H1 (cell line): Measurements from ENCODE around the gene MYO7B. TPM values are rescaled to one million over a fixed set of nuclear protein-coding genes. Genes with fewer than 3 reads are reported as not detected.

Experiments
- CTCF ChIA-PET: fragments of 300-600 bp; sonication (Branson Sonifier 250); formaldehyde crosslinking; loops from one replicate; lab custom pipeline; 2021; ENCODE audit not compliant: partially characterized antibody; lab: Charles Lee
- POLR2A ChIA-PET: fragments of 300-600 bp; sonication (Branson Sonifier 250); formaldehyde crosslinking; loops from one replicate; lab custom pipeline; 2021; ENCODE audit warnings: inconsistent platforms; ENCODE audit not compliant: partially characterized antibody; lab: Charles Lee
- DNase-seq, 2 experiments: peaks; one replicate each; pipeline versions ENCODE4 v3.0.0 to v3.0.0-alpha.2; 2010 to 2022; ENCODE audit warnings: low spot score in 2 of 2, low read depth in 1 of 2, mixed read lengths in 1 of 2
- FAIRE-seq: peaks from 2 replicates; lab custom pipeline; 2011; peaks lifted over from hg19 to GRCh38; lab: Jason Lieb, UNC
- H2AFZ ChIP-seq: 2 replicates; pipeline ENCODE4 v1.8.1; 2012; ENCODE audit warnings: low read length, inconsistent platforms
- H2AK5ac ChIP-seq: 2 replicates; pipeline ENCODE4 v1.6.1; 2013; ENCODE audit warnings: low read depth, low read length
- H2BK120ac ChIP-seq: replicated peaks from 2 replicates; pipeline ENCODE3; 2013; ENCODE audit warnings: low read depth, low read length, inconsistent platforms
- H2BK12ac ChIP-seq: 2 replicates; pipeline ENCODE4 v1.6.1; 2013; ENCODE audit warnings: low read depth, low read length
- H2BK15ac ChIP-seq: 2 replicates; pipeline ENCODE4 v1.6.1; 2013; ENCODE audit warnings: low read length
- H2BK20ac ChIP-seq: 2 replicates; pipeline ENCODE4 v1.6.1; 2013; ENCODE audit warnings: low read length
- H2BK5ac ChIP-seq: 2 replicates; pipeline ENCODE4 v1.6.1; 2013; ENCODE audit warnings: low read depth, low read length
- H3K14ac ChIP-seq: 2 replicates; pipeline ENCODE4 v1.6.1; 2013; ENCODE audit warnings: inconsistent platforms; ENCODE audit not compliant: insufficient read length
- H3K18ac ChIP-seq: 2 replicates; pipeline ENCODE4 v1.6.1; 2013; ENCODE audit warnings: low read length; ENCODE audit errors: extremely low read depth
- H3K23ac ChIP-seq: 2 replicates; pipeline ENCODE4 v1.6.1; 2013; ENCODE audit warnings: inconsistent platforms; ENCODE audit not compliant: insufficient read length
- H3K23me2 ChIP-seq: 2 replicates; pipeline ENCODE4 v1.6.1; 2013; ENCODE audit warnings: low read depth, low read length
- H3K27ac ChIP-seq: 2 replicates; pipeline ENCODE4 v1.6.1; 2011; ENCODE audit warnings: low read depth, low read length, inconsistent platforms
- H3K27me3 ChIP-seq, 4 experiments: replicated peaks in 1 of 4; 1 replicate in 1 of 4; 2 replicates in 3 of 4; pipeline versions ENCODE4 v1.6.1 to v1.8.1; 2011 to 2013; ENCODE audit warnings: low read length in 3 of 4, mild to moderate bottlenecking in 3 of 4, inconsistent platforms in 2 of 4, mixed read lengths in 2 of 4, moderate library complexity in 1 of 4; ENCODE audit not compliant: control insufficient read depth in 3 of 4, insufficient read depth in 3 of 4; ENCODE audit errors: extremely low read depth in 1 of 4
- H3K36me3 ChIP-seq, 4 experiments: 2 replicates each; pipeline versions ENCODE4 v1.6.1 to v1.8.1; 2011 to 2013; ENCODE audit warnings: mild to moderate bottlenecking in 4 of 4, low read length in 3 of 4, moderate library complexity in 2 of 4, control low read depth in 1 of 4, inconsistent platforms in 1 of 4; ENCODE audit not compliant: insufficient read depth in 4 of 4, control insufficient read depth in 2 of 4
- H3K4ac ChIP-seq: replicated peaks from 2 replicates; pipeline ENCODE3; 2013; ENCODE audit warnings: low read length, low read depth, mixed read lengths, inconsistent platforms; ENCODE audit not compliant: insufficient read length
- H3K4me1 ChIP-seq, 4 experiments: replicated peaks in 1 of 4; 1 replicate in 1 of 4; 2 replicates in 3 of 4; pipeline versions ENCODE4 v1.6.1 to v1.8.1; 2011 to 2013; ENCODE audit warnings: low read length in 3 of 4, inconsistent platforms in 2 of 4, mixed read lengths in 1 of 4; ENCODE audit not compliant: insufficient read depth in 4 of 4, control insufficient read depth in 3 of 4
- H3K4me2 ChIP-seq, 2 experiments: 2 replicates each; pipeline versions ENCODE4 v1.6.1 to v1.8.1; 2011 to 2013; ENCODE audit warnings: low read depth in 2 of 2, low read length in 2 of 2, control low read depth in 1 of 2, inconsistent platforms in 1 of 2, mild to moderate bottlenecking in 1 of 2; ENCODE audit not compliant: insufficient read depth in 1 of 2
- H3K4me3 ChIP-seq, 4 experiments: fragments of 200-600, 300-600 bp in 1 of 4; sonication (generic), shearing (Covaris generic), sonication (Bioruptor Twin) in 1 of 4; 2 replicates each; pipeline versions ENCODE4 v1.5.1 to v1.8.1; 2011 to 2016; ENCODE audit warnings: low read length in 4 of 4, low read depth in 3 of 4, control low read depth in 2 of 4, inconsistent platforms in 2 of 4, mild to moderate bottlenecking in 2 of 4, mixed read lengths in 1 of 4, moderate library complexity in 1 of 4; ENCODE audit not compliant: insufficient read depth in 2 of 4; ENCODE audit errors: extremely low read depth in 1 of 4
- H3K56ac ChIP-seq: replicated peaks from 2 replicates; pipeline ENCODE3; 2013; ENCODE audit warnings: low read depth, mild to moderate bottlenecking, mixed read lengths, low read length, inconsistent platforms; ENCODE audit not compliant: insufficient read length
- H3K79me1 ChIP-seq: 2 replicates; pipeline ENCODE4 v1.6.1; 2013; ENCODE audit warnings: low read depth, low read length, control low read depth
- H3K79me2 ChIP-seq, 2 experiments: 2 replicates each; pipeline versions ENCODE4 v1.6.1 to v1.8.1; 2012 to 2013; ENCODE audit warnings: low read length in 2 of 2, mild to moderate bottlenecking in 2 of 2, inconsistent platforms in 1 of 2; ENCODE audit not compliant: insufficient read depth in 2 of 2, control insufficient read depth in 1 of 2
- H3K9ac ChIP-seq, 4 experiments: replicated peaks in 1 of 4; 1 replicate in 1 of 4; 2 replicates in 3 of 4; pipeline versions ENCODE4 v1.6.1 to v1.8.1; 2011 to 2013; ENCODE audit warnings: low read depth in 3 of 4, low read length in 3 of 4, control low read depth in 2 of 4, mild to moderate bottlenecking in 2 of 4, moderate library complexity in 2 of 4, inconsistent platforms in 1 of 4; ENCODE audit errors: extremely low read depth in 1 of 4
- H3K9me3 ChIP-seq, 2 experiments: 2 replicates each; pipeline versions ENCODE4 v1.6.1 to v1.8.1; 2012 to 2013; ENCODE audit warnings: mild to moderate bottlenecking in 2 of 2, moderate library complexity in 2 of 2, control low read depth in 1 of 2, inconsistent platforms in 1 of 2, low read depth in 1 of 2, low read length in 1 of 2, mixed read lengths in 1 of 2; ENCODE audit not compliant: insufficient read depth in 2 of 2
- H4K20me1 ChIP-seq, 2 experiments: replicated peaks in 1 of 2; 2 replicates each; pipeline versions ENCODE3 to v1.8.1; 2011 to 2013; ENCODE audit warnings: inconsistent platforms in 2 of 2, low read length in 2 of 2, mild to moderate bottlenecking in 1 of 2; ENCODE audit not compliant: insufficient read depth in 2 of 2, control insufficient read depth in 1 of 2
- H4K5ac ChIP-seq: 2 replicates; pipeline ENCODE4 v1.6.1; 2013; ENCODE audit warnings: low read length, low read depth, mixed read lengths, inconsistent platforms; ENCODE audit not compliant: insufficient read length
- H4K8ac ChIP-seq: 2 replicates; pipeline ENCODE4 v1.8.0; 2013; ENCODE audit warnings: mild to moderate bottlenecking, moderate library complexity, low read length, inconsistent platforms; ENCODE audit not compliant: insufficient read depth; ENCODE audit errors: extremely low read depth
- H4K91ac ChIP-seq: replicated peaks from 2 replicates; pipeline ENCODE3; 2013; ENCODE audit warnings: low read length, mixed read lengths, inconsistent platforms; ENCODE audit not compliant: insufficient read length
- BCL11A ChIP-seq, 2 experiments: IDR thresholded peaks; one replicate each; pipeline ENCODE4 v1.6.1; 2011; ENCODE audit warnings: low read depth in 2 of 2, low read length in 2 of 2, mild to moderate bottlenecking in 2 of 2
- CBX8 ChIP-seq: fragments of 300-800, 300-1000 bp; sonication (generic); IDR thresholded peaks from 2 replicates; pipeline ENCODE4 v1.7.1; 2016; ENCODE audit warnings: low read depth, low read length, borderline replicate concordance
- CTBP2 ChIP-seq: IDR thresholded peaks from 2 replicates; pipeline ENCODE4 v1.7.0; 2011; ENCODE audit warnings: borderline replicate concordance, mild to moderate bottlenecking, moderate library complexity, mixed read lengths, low read length; ENCODE audit not compliant: insufficient read depth, insufficient read length
- EGR1 ChIP-seq: IDR thresholded peaks from 2 replicates; pipeline ENCODE4 v1.6.1; 2011; ENCODE audit warnings: low read depth, low read length, borderline replicate concordance
- HDAC6 ChIP-seq: IDR thresholded peaks from one replicate; pipeline ENCODE4 v1.7.1; 2012; ENCODE audit warnings: low read depth, mild to moderate bottlenecking, inconsistent platforms, low read length, moderate library complexity
- POLR2AphosphoS5 ChIP-seq: IDR thresholded peaks from 2 replicates; pipeline ENCODE4 v1.6.1; 2011; ENCODE audit warnings: low read depth, low read length
- POU5F1 ChIP-seq: IDR thresholded peaks from 2 replicates; pipeline ENCODE4 v1.6.1; 2011; ENCODE audit warnings: low read depth, mild to moderate bottlenecking, low read length, moderate library complexity
- TCF12 ChIP-seq: IDR thresholded peaks from 2 replicates; pipeline ENCODE4 v1.6.1; 2011; ENCODE audit warnings: low read depth, mild to moderate bottlenecking, low read length
- ZNF274 ChIP-seq: IDR thresholded peaks from 2 replicates; pipeline ENCODE4 v1.7.0; 2012; ENCODE audit warnings: low read length, borderline replicate concordance; ENCODE audit errors: extremely low read depth
- WGBS, 2 experiments: shearing (Covaris generic) in 1 of 2; methylation state at CpG; one replicate each; pipeline versions ENCODE4 v1.1.6 to v1.1.7; 2013 to 2015; ENCODE audit warnings: low lambda C conversion rate in 2 of 2, mixed read lengths in 2 of 2, inconsistent platforms in 1 of 2, low coverage in 1 of 2, missing lambda C conversion rate in 1 of 2; ENCODE audit not compliant: insufficient replicate concordance in 2 of 2, insufficient coverage in 1 of 2, insufficient read length in 1 of 2; ENCODE audit errors: extremely low coverage in 1 of 2, missing lambda C conversion rate in 1 of 2; 5-methylcytosine and 5-hydroxymethylcytosine counted together
- polyA plus RNA-seq, 7 experiments: library from polyadenylated mRNA; depleted of rRNA in 3 of 7; stranded (reverse) in 5 of 7; unstranded in 2 of 7; fragments of >200 nt in 5 of 7; fragments of 200-250 nt in 2 of 7; gene quantifications; 1 replicate in 5 of 7; 2 replicates in 1 of 7; 4 replicates in 1 of 7; pipeline versions ENCODE4 v1.2.1 to v1.2.3, GENCODE V29; 2011 to 2013; ENCODE audit warnings: missing spikeins in 2 of 7, mixed read lengths in 2 of 7
- total RNA-seq: library from RNA; stranded (reverse); fragmentation: NEBNext Ultra II Directional; extraction: Animal tissue kit (Norgen Biotek cat#: 25700); gene quantifications from 2 replicates; pipeline ENCODE4 v1.2.1, GENCODE V29; 2021
- TF ChIP-seq, protein P1 (sequence below): IDR thresholded peaks from 2 replicates; pipeline ENCODE4 v1.6.1; 2011; ENCODE audit warnings: low read depth, mild to moderate bottlenecking, low read length; ENCODE audit not compliant: insufficient read depth
- TF ChIP-seq, protein P2 (sequence below), 3 experiments: IDR thresholded peaks; 1 replicate in 2 of 3; 2 replicates in 1 of 3; pipeline versions ENCODE4 v1.5.1 to v1.6.1; 2011; ENCODE audit warnings: low read length in 3 of 3, mild to moderate bottlenecking in 3 of 3, inconsistent platforms in 2 of 3, low read depth in 1 of 3, moderate library complexity in 1 of 3; ENCODE audit not compliant: insufficient read depth in 1 of 3; ENCODE audit errors: control extremely low read depth in 1 of 3

The MYO7B gene
- total and polyA plus RNA-seq, 2 of the 8 experiments (the other 6 are each of a cell fraction or from before 2014, with no cell fraction given): not detected

DNA sequence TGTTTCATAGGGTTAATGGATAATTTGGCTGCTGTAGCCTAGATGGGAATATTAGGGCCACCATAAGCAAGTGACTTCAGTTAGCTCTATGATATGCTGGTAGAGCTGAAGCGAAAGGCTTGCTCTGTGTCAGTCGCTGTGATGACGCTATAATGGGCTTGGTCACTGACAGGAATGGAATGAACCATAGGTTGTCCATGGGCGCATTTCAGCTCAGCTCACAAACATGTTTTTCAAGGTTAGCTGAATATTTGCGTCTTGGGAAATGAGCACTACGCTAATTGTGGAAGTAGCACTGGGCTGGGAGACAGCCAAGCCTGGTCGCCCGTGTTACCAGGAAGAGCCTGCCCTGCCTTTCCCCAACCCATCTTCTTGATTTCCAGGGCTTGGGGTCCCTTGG, 3.2 kb upstream of the MYO7B start:
- Histone ChIP-seq H4K5ac (no peak overlapping the region), H3K14ac (no peak overlapping the region), H2BK20ac (no peak overlapping the region), H3K79me2 (no peaks in the 10 kb centered on the region), H4K91ac (no peak overlapping the region), H2BK15ac (0 out of 2 replicates have a peak overlapping the region, but pooled peaks have one; percentile 31), H3K9ac (no peak overlapping the region), H3K9me3 (peaks cover 0 to 6% of the 10 kb centered on the region in 2 experiments; a peak in 1 of 4 replicates), H3K36me3 (no peaks in the 10 kb centered on the region), H2BK5ac (no peak overlapping the region), H3K4me2 (no peak overlapping the region), H3K56ac (no peak overlapping the region), H2AFZ (no peak overlapping the region), H3K4ac (no peak overlapping the region), H2BK120ac (no peak overlapping the region), H3K27me3 (no peaks in the 10 kb centered on the region; a peak in 2 of 7 replicates), H3K23ac (no peak overlapping the region), H2BK12ac (no peak overlapping the region), H4K8ac (no peak overlapping the region), H3K27ac (no peak overlapping the region), H4K20me1 (no peaks in the 10 kb centered on the region), H3K4me1 (peaks cover 0 to 7% (median 4%) of the 10 kb centered on the region in 4 experiments; a peak in 4 of 7 replicates), H3K18ac (no peak overlapping the region), H3K79me1 (no peaks in the 10 kb centered on the region), H2AK5ac (no peak overlapping the region), H3K4me3 (no peak overlapping the region), H3K23me2 (peaks cover 2% of the 10 kb centered on the region; the same call in 1 of the 2 replicates)
- no peak for FAIRE-seq
- CTCF ChIA-PET: interaction anchor here (0.9 to 1.7 kb wide), 4 partner anchors 14 to 108 kb away, joined by 4 to 7 read pairs (median 4); no protein-coding TSS in a partner anchor
- WGBS, 2 experiments: 89% methylated on average over 8 of the region's 8 CpGs; no CpG with 5 or more reads in 1 of the 2 experiments
- POLR2A ChIA-PET: no interaction called here
- DNase-seq: no peak
- TF ChIP-seq HDAC6 (no peak), CBX8 (no peak), CTBP2 (no peak), BCL11A (IDR thresholded peaks at IDR 0.05; ENCODE audit: low read depth in 2 of 2, low read length in 2 of 2) (no peak), POU5F1 (no peak), EGR1 (no peak), TCF12 (no peak), POLR2AphosphoS5 (no peak), ZNF274 (no peak)
- TF ChIP-seq, protein P1, sequence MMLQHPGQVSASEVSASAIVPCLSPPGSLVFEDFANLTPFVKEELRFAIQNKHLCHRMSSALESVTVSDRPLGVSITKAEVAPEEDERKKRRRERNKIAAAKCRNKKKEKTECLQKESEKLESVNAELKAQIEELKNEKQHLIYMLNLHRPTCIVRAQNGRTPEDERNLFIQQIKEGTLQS: no peak
- TF ChIP-seq, protein P2, sequence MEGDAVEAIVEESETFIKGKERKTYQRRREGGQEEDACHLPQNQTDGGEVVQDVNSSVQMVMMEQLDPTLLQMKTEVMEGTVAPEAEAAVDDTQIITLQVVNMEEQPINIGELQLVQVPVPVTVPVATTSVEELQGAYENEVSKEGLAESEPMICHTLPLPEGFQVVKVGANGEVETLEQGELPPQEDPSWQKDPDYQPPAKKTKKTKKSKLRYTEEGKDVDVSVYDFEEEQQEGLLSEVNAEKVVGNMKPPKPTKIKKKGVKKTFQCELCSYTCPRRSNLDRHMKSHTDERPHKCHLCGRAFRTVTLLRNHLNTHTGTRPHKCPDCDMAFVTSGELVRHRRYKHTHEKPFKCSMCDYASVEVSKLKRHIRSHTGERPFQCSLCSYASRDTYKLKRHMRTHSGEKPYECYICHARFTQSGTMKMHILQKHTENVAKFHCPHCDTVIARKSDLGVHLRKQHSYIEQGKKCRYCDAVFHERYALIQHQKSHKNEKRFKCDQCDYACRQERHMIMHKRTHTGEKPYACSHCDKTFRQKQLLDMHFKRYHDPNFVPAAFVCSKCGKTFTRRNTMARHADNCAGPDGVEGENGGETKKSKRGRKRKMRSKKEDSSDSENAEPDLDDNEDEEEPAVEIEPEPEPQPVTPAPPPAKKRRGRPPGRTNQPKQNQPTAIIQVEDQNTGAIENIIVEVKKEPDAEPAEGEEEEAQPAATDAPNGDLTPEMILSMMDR (IDR thresholded peaks at IDR 0.05; ENCODE audit: control extremely low read depth in 1 of 3, insufficient read depth in 1 of 3, low read depth in 1 of 3, low read length in 3 of 3): no peak
